HG03139 (cell line): ENCODE data around the gene OR13C5.

Experiments used
- ATAC-seq: cut with Tn5 transposase; IDR thresholded peaks from one replicate; pipeline ENCODE4 v1.9.1; 2021; ENCODE audit not compliant: unreplicated experiment

The OR13C5 gene

GRCh38 chr9:104553261-104553660 lies 46.0 kb downstream of the OR13C5 start:
- no peak for ATAC-seq
